Fibroblast of lung (primary cell): ENCODE results near the gene TTLL3. TPM values are rescaled to one million over a fixed set of nuclear protein-coding genes. Genes with fewer than 3 reads are reported as not detected.

Experiments used
- DNase-seq, 2 donors: peaks; one replicate each; pipeline versions ENCODE4 v3.0.0 to v3.0.0-alpha.2; 2010; ENCODE audit warnings: low read depth in 2 of 2
- H2AFZ ChIP-seq: 2 replicates; pipeline ENCODE4 v1.5.1; 2012; ENCODE audit warnings: low read length, control low read depth, inconsistent platforms
- H3K27ac ChIP-seq: 2 replicates; pipeline ENCODE4 v1.5.1; 2011; ENCODE audit warnings: low read length, control low read depth; ENCODE audit not compliant: insufficient read depth
- H3K27me3 ChIP-seq: 2 replicates; pipeline ENCODE4 v1.5.1; 2011; ENCODE audit warnings: mild to moderate bottlenecking, low read length; ENCODE audit not compliant: control insufficient read depth, insufficient read depth
- H3K36me3 ChIP-seq: 2 replicates; pipeline ENCODE4 v1.5.1; 2011; ENCODE audit warnings: low read length; ENCODE audit not compliant: control insufficient read depth, insufficient read depth
- H3K4me1 ChIP-seq: 2 replicates; pipeline ENCODE4 v1.5.1; 2011; ENCODE audit warnings: low read length; ENCODE audit not compliant: control insufficient read depth, insufficient read depth; ENCODE audit errors: extremely low read depth
- H3K4me2 ChIP-seq: 2 replicates; pipeline ENCODE4 v1.5.1; 2011; ENCODE audit warnings: low read length, control low read depth; ENCODE audit not compliant: insufficient read depth; ENCODE audit errors: extremely low read depth
- H3K4me3 ChIP-seq, 4 experiments: fragments of 200-600 bp in 1 of 4; sonication (generic) in 1 of 4; replicated peaks in 1 of 4; 2 replicates each; pipeline ENCODE4 v1.5.1; 2011 to 2016; ENCODE audit warnings: low read length in 4 of 4, low read depth in 3 of 4, mild to moderate bottlenecking in 3 of 4, control low read depth in 2 of 4, inconsistent platforms in 1 of 4, mixed read lengths in 1 of 4; ENCODE audit not compliant: insufficient read depth in 1 of 4; ENCODE audit errors: control extremely low read depth in 1 of 4
- H3K79me2 ChIP-seq: 2 replicates; pipeline ENCODE4 v1.5.1; 2012; ENCODE audit warnings: mild to moderate bottlenecking, low read length, inconsistent platforms; ENCODE audit not compliant: control insufficient read depth, insufficient read depth
- H3K9ac ChIP-seq: 2 replicates; pipeline ENCODE4 v1.5.1; 2011; ENCODE audit warnings: mild to moderate bottlenecking, low read length, control low read depth; ENCODE audit not compliant: insufficient read depth
- H3K9me3 ChIP-seq: 2 replicates; pipeline ENCODE4 v1.5.1; 2012; ENCODE audit warnings: low read depth, low read length; ENCODE audit not compliant: control insufficient read depth, insufficient read depth
- H4K20me1 ChIP-seq: 2 replicates; pipeline ENCODE4 v1.5.1; 2011; ENCODE audit warnings: low read length; ENCODE audit not compliant: control insufficient read depth, insufficient read depth; ENCODE audit errors: extremely low read depth
- EZH2 ChIP-seq: IDR thresholded peaks from 2 replicates; pipeline ENCODE4 v1.5.1; 2012; ENCODE audit warnings: low read length, control low read depth, mild to moderate bottlenecking; ENCODE audit errors: missing control alignments
- polyA plus RNA-seq, 2 donors: library from polyadenylated mRNA; depleted of rRNA in 1 of 2; stranded (reverse) in 1 of 2; unstranded in 1 of 2; fragments of >200 nt; gene quantifications; 2 replicates each; pipeline ENCODE4 v1.2.1, GENCODE V29; 2011 to 2012; ENCODE audit warnings: missing spikeins in 1 of 2
- total RNA-seq: library from RNA; depleted of rRNA; stranded (reverse); fragments of >200 nt; gene quantifications from 2 replicates; pipeline ENCODE4 v1.2.1, GENCODE V29; 2014
- TF ChIP-seq, protein P1 (sequence below), 2 donors: IDR thresholded peaks in 1 of 2; conservative IDR thresholded peaks in 1 of 2; 1 replicate in 1 of 2; 2 replicates in 1 of 2; pipeline ENCODE4 v1.5.1; 2011 to 2012; ENCODE audit warnings: low read length in 2 of 2, control low read depth in 1 of 2, inconsistent platforms in 1 of 2, low read depth in 1 of 2, mild to moderate bottlenecking in 1 of 2

Gene TTLL3
- total and polyA plus RNA-seq, 2 donors (not counting 1 experiment from before 2014, with no cell fraction given) = 14.9 to 16.1 TPM

- H3K4me2 ChIP-seq = peak overlapping the region; percentile 29
- no peak for TF ChIP-seq EZH2
- TF ChIP-seq, protein P1, sequence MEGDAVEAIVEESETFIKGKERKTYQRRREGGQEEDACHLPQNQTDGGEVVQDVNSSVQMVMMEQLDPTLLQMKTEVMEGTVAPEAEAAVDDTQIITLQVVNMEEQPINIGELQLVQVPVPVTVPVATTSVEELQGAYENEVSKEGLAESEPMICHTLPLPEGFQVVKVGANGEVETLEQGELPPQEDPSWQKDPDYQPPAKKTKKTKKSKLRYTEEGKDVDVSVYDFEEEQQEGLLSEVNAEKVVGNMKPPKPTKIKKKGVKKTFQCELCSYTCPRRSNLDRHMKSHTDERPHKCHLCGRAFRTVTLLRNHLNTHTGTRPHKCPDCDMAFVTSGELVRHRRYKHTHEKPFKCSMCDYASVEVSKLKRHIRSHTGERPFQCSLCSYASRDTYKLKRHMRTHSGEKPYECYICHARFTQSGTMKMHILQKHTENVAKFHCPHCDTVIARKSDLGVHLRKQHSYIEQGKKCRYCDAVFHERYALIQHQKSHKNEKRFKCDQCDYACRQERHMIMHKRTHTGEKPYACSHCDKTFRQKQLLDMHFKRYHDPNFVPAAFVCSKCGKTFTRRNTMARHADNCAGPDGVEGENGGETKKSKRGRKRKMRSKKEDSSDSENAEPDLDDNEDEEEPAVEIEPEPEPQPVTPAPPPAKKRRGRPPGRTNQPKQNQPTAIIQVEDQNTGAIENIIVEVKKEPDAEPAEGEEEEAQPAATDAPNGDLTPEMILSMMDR (conservative IDR thresholded peaks at IDR 0.05 in 1 of 2, IDR thresholded peaks at IDR 0.05 in 1 of 2; ENCODE audit: low read depth in 1 of 2, low read length in 2 of 2) = no peak
- no peak overlapping the region for H2AFZ ChIP-seq
- H3K36me3 ChIP-seq = peaks cover 17% of the 10 kb centered on the region
- H3K4me1 ChIP-seq = peaks cover 3% of the 10 kb centered on the region
- H3K27me3 ChIP-seq = no peaks in the 10 kb centered on the region
- peaks cover 53% of the 10 kb centered on the region for H3K79me2 ChIP-seq
- H3K9me3 ChIP-seq = no peaks in the 10 kb centered on the region
- no peak for DNase-seq
- no peak overlapping the region for H3K27ac ChIP-seq
- H3K4me3 ChIP-seq = no peak overlapping the region
- no peaks in the 10 kb centered on the region for H4K20me1 ChIP-seq
- no peak overlapping the region for H3K9ac ChIP-seq
Measured at GRCh38 chr3:9794400-9794799, 15.7 kb upstream of the TTLL3 start.

DNA sequence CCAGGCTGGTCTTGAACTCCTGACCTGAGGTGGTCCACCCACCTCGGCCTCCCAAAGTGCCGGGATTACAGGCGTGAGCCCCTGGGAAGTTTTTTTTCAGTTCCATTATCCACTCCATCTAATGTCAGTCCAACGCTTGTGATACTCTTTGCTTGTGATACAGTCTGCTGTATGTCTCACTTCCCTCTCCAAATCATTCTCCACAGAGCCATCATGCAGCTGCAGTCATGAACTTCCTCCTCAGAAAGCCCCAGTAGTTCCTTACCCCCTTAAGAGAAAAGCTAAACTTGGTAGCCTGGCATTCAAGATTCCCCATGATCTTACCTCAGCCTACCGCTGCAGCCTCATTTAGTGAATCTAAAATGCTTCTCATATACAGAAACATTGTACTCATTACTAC lies 14.9 kb upstream of the TTLL3 start:
- H4K20me1 ChIP-seq = no peaks in the 10 kb centered on the region

GRCh38 chr3:9797196-9797945 lies 12.7 kb upstream of the TTLL3 start:
- Histone ChIP-seq H3K36me3 (peaks cover 18% of the 10 kb centered on the region), H3K4me1 (peaks cover 3% of the 10 kb centered on the region)

More for the DNA sequence above, 14.9 kb upstream of the TTLL3 start:
- Histone ChIP-seq H3K79me2 (peaks cover 53% of the 10 kb centered on the region), H3K27ac (no peak overlapping the region), H3K4me1 (peaks cover 3% of the 10 kb centered on the region), H3K4me3 (no peak overlapping the region), H3K9ac (no peak overlapping the region), H3K4me2 (no peak overlapping the region), H3K36me3 (peaks cover 18% of the 10 kb centered on the region), H3K9me3 (no peaks in the 10 kb centered on the region), H2AFZ (no peak overlapping the region), H3K27me3 (no peaks in the 10 kb centered on the region)
- DNase-seq = no peak
- no peak for TF ChIP-seq EZH2
- TF ChIP-seq, protein P1 (conservative IDR thresholded peaks at IDR 0.05 in 1 of 2, IDR thresholded peaks at IDR 0.05 in 1 of 2; ENCODE audit: low read depth in 1 of 2, low read length in 2 of 2) = no peak

More at GRCh38 chr3:9797196-9797945, 12.7 kb upstream of the TTLL3 start:
- no peaks in the 10 kb centered on the region for H3K9me3 ChIP-seq
- no peak overlapping the region for H2AFZ ChIP-seq
- no peak overlapping the region for H3K27ac ChIP-seq
- no peak for DNase-seq
- H3K9ac ChIP-seq = no peak overlapping the region
- no peak for TF ChIP-seq EZH2
- TF ChIP-seq, protein P1 (conservative IDR thresholded peaks at IDR 0.05 in 1 of 2, IDR thresholded peaks at IDR 0.05 in 1 of 2; ENCODE audit: low read depth in 1 of 2, low read length in 2 of 2) = no peak
- no peaks in the 10 kb centered on the region for H4K20me1 ChIP-seq
- peaks cover 46% of the 10 kb centered on the region for H3K79me2 ChIP-seq
- H3K4me2 ChIP-seq = no peak overlapping the region
- no peaks in the 10 kb centered on the region for H3K27me3 ChIP-seq
- H3K4me3 ChIP-seq = no peak overlapping the region
